ENCODE measurements around the gene CD22. TPM values are rescaled to one million over a fixed set of nuclear protein-coding genes. Genes with fewer than 3 reads are reported as not detected.

The CD22 gene
- polyA plus RNA-seq, 2 donors = 0.71 to 1.2 TPM

DNA sequence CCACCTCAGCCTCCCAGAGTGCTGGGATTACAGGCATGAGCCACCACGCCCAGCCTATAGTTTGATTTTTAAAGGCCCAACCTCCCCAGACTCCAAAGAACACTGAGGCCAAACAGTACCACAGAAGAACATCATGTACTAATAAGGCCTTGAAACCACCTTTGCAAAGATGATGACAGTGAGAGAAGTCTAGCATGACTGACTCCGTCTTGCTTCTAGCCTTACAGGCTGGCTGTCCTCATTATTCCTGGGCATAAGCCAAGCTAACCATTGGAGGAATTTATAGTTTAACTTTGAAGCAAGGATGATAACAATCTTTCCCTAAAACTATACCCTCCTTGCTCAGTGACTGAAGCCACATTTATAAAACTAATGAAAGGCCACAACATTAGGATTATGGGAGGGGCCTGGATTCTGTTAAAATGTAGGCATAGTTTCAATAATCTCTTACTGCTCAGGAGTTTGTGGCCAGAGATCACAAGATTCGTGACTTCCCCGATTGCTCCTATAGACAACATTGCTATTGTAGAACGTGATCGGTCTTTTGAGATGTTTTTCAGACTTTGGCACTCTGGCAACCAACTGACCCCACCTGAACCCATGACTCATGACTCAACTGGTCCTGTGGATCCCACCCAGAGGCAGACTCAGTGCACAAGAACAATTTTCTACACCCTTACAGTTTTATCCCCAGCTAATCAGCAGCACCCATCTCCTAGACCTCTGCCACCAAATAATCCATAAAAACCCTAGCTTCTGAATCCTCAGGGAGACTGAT lies 59.5 kb downstream of the CD22 start:
- H3K4me3 ChIP-seq (ENCODE audit: low read depth in 1 of 2, low read length in 2 of 2) = no peak overlapping the region
- no peaks in the 10 kb centered on the region for H3K4me1 ChIP-seq (ENCODE audit: control insufficient read depth in 2 of 2, insufficient read depth in 2 of 2, low read length in 1 of 2)
- no peaks in the 10 kb centered on the region for H3K27me3 ChIP-seq (ENCODE audit: control insufficient read depth in 1 of 2, insufficient read depth in 2 of 2, low read length in 2 of 2)
- H3K36me3 ChIP-seq (ENCODE audit: control insufficient read depth in 2 of 2, insufficient read depth in 2 of 2, low read length in 1 of 2) = no peaks in the 10 kb centered on the region
- 82 to 86% methylated on average over 6 of the region's 6 CpGs for WGBS, 2 donors
- H3K9me3 ChIP-seq (ENCODE audit: control insufficient read depth in 2 of 2, insufficient read depth in 1 of 2, low read depth in 1 of 2, low read length in 1 of 2) = no peaks in the 10 kb centered on the region
- H3K27ac ChIP-seq (ENCODE audit: low read depth in 2 of 2, low read length in 1 of 2) = no peak overlapping the region

DNA sequence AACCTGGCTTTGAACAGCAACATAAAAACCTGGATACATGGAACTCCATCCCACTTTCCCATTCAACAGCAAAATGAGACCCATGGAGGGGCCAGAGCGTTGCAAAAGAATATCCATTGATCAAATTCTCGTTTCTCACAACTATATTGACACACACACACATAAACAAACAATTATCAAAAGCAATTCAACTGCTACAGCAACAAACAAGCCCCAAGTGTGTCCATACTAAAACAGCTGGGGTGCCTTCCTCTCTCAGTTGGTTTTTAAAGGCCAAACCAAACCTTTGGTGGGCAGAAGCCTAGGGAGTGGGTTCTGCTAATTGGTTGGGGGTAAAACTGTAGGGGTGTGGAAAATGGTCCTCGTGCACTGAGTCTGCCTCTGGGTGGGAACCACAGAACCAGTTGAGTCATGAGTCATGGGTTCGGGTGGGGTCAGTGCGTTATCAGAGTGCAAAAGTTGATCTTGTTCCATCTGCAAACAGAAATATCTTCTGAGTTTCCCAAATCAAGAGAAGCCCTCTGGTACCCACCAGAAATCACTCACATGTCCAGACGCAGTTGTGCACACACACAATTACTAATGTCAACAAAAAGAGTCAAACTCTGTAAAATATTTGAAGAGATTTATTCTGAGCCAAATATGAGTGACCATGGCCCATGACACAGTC lies 60.3 kb downstream of the CD22 start:
- Histone ChIP-seq H3K36me3 (ENCODE audit: control insufficient read depth in 2 of 2, insufficient read depth in 2 of 2, low read length in 1 of 2) (no peaks in the 10 kb centered on the region), H3K9me3 (ENCODE audit: control insufficient read depth in 2 of 2, insufficient read depth in 1 of 2, low read depth in 1 of 2, low read length in 1 of 2) (no peaks in the 10 kb centered on the region), H3K4me1 (ENCODE audit: control insufficient read depth in 2 of 2, insufficient read depth in 2 of 2, low read length in 1 of 2) (no peaks in the 10 kb centered on the region), H3K4me3 (ENCODE audit: low read depth in 1 of 2, low read length in 2 of 2) (no peak overlapping the region), H3K27ac (ENCODE audit: low read depth in 2 of 2, low read length in 1 of 2) (no peak overlapping the region), H3K27me3 (ENCODE audit: control insufficient read depth in 1 of 2, insufficient read depth in 2 of 2, low read length in 2 of 2) (no peaks in the 10 kb centered on the region)
- 54 to 59% methylated on average over 6 of the region's 6 CpGs for WGBS, 2 donors

DNA sequence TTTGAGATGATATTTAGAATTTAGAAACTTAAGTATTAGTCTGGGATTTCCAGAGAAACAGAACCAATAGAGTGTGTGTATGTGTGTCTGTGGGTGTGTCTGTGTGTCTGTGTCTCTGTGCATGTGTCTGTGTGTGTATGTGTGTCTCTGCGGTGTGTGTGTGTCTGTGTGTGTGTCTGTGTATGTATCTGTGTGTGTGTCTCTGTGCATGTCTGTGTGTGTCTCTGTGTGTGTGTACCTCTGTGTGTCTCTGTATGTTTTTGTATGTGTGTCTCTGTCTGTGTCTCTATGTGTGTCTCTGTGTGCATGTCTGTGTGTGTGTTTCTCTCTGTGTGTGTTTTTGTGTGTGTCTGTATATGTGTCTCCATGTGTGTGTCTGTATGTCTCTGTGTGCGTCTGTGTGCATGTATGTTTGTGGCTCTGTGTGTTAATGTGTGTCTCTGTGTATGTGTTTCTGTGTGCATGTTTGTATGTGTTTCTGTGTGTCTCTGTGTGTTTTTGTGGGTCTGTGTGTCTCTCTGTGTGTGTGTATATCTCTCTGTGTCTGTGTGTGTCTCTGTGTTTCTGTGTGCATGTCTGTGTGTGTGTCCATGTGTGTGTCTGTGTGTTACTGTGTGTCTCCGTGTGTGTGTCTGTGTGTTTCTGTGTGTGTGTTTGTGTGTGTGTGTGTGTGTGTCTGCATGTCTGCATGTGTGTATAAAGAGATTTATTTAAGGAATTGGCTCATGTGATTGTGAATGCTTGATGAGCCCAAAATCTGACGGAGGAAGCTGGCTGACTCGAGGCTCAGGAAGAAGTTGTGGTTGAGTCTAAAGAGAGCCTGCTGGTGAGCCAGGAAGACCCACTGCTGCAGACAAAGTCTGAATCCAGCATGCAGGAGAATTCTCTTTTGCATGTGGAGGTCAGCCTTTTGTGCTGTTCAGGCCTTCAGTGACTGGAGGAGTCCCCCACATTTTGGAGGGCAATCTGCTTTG lies 64.0 kb downstream of the CD22 start:
- Histone ChIP-seq H3K36me3 (ENCODE audit: control insufficient read depth in 2 of 2, insufficient read depth in 2 of 2, low read length in 1 of 2) (no peaks in the 10 kb centered on the region), H3K4me1 (ENCODE audit: control insufficient read depth in 2 of 2, insufficient read depth in 2 of 2, low read length in 1 of 2) (no peaks in the 10 kb centered on the region), H3K27ac (ENCODE audit: low read depth in 2 of 2, low read length in 1 of 2) (no peak overlapping the region), H3K9me3 (ENCODE audit: control insufficient read depth in 2 of 2, insufficient read depth in 1 of 2, low read depth in 1 of 2, low read length in 1 of 2) (no peaks in the 10 kb centered on the region), H3K27me3 (ENCODE audit: control insufficient read depth in 1 of 2, insufficient read depth in 2 of 2, low read length in 2 of 2) (no peaks in the 10 kb centered on the region), H3K4me3 (ENCODE audit: low read depth in 1 of 2, low read length in 2 of 2) (no peak overlapping the region)
- WGBS, 2 donors = 65 to 76% methylated on average over 5 of the region's 5 CpGs

DNA sequence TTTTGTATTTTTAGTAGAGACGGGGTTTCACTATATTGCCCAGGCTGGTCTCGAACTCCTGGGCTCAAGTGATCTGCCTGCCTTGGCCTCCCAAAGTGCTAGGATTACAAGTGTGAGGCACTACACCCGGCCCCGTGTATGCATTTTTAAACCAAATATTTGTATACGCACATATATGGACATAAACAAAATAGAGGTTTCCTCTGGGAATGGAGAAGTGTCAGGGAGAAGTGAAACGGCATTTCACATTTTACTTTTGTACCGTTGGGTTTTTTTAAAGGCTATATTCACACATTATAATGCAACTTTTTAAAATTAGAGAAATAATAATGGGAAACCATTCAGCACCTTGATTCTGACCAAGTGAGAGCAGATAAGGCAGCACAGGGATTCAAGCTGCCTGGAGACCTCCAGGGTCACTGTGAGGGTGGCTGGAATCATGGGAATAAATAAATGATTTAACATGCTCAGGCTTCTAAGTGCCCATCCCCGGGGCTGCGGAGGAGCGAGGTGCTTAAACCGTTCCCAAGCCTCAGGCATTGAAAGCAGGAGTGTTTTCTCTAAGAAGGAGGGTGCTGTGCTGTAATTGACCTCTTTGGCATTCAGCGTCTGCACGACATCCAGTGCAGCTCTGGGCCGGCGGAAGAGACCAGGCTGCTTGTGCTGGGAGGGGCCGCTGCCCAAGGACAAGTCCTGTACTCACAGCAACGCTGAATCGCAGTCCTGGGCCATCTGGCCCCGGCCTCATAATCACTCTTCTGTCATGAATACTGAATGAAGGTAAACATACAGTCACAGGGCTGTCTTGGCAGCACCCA lies 66.6 kb downstream of the CD22 start:
- Histone ChIP-seq H3K36me3 (ENCODE audit: control insufficient read depth in 2 of 2, insufficient read depth in 2 of 2, low read length in 1 of 2) (no peaks in the 10 kb centered on the region), H3K4me3 (ENCODE audit: low read depth in 1 of 2, low read length in 2 of 2) (no peak overlapping the region), H3K4me1 (ENCODE audit: control insufficient read depth in 2 of 2, insufficient read depth in 2 of 2, low read length in 1 of 2) (no peaks in the 10 kb centered on the region), H3K27me3 (ENCODE audit: control insufficient read depth in 1 of 2, insufficient read depth in 2 of 2, low read length in 2 of 2) (no peaks in the 10 kb centered on the region), H3K27ac (ENCODE audit: low read depth in 2 of 2, low read length in 1 of 2) (no peak overlapping the region), H3K9me3 (ENCODE audit: control insufficient read depth in 2 of 2, insufficient read depth in 1 of 2, low read depth in 1 of 2, low read length in 1 of 2) (no peaks in the 10 kb centered on the region)
- 38% methylated on average over 19 of the region's 19 CpGs for WGBS, 2 donors

- Histone ChIP-seq H3K4me3 (ENCODE audit: low read depth in 1 of 2, low read length in 2 of 2) (no peak overlapping the region), H3K36me3 (ENCODE audit: control insufficient read depth in 2 of 2, insufficient read depth in 2 of 2, low read length in 1 of 2) (no peaks in the 10 kb centered on the region), H3K27ac (ENCODE audit: low read depth in 2 of 2, low read length in 1 of 2) (no peak overlapping the region), H3K27me3 (ENCODE audit: control insufficient read depth in 1 of 2, insufficient read depth in 2 of 2, low read length in 2 of 2) (no peaks in the 10 kb centered on the region), H3K4me1 (ENCODE audit: control insufficient read depth in 2 of 2, insufficient read depth in 2 of 2, low read length in 1 of 2) (no peaks in the 10 kb centered on the region), H3K9me3 (ENCODE audit: control insufficient read depth in 2 of 2, insufficient read depth in 1 of 2, low read depth in 1 of 2, low read length in 1 of 2) (no peaks in the 10 kb centered on the region)
- WGBS, 2 donors = 87 to 88% methylated on average over 14 of the region's 14 CpGs
These were observed 67.4 kb downstream of the CD22 start for GRCh38 chr19:35396240-35396885.

Other genes starting within 250 kb of the CD22 start
- gene FXYD3, start 213.4 kb upstream of the CD22 start, polyA plus RNA-seq = 100 to 1,000 TPM; 630 to 697 TPM
- 1 to 10 TPM; 6.5 to 10.0 TPM for gene LGI4, start 194.1 kb upstream of the CD22 start, polyA plus RNA-seq
- gene FXYD1, start 190.4 kb upstream of the CD22 start, polyA plus RNA-seq = 10 to 100 TPM; 13.2 to 21.4 TPM
- under 1 TPM; 0.09 to 0.14 TPM for gene FXYD7, start 185.9 kb upstream of the CD22 start, polyA plus RNA-seq
- gene FXYD5, start 174.5 kb upstream of the CD22 start, polyA plus RNA-seq = 10 to 100 TPM; 33.5 to 94.9 TPM
- gene FAM187B, start 100.4 kb upstream of the CD22 start, polyA plus RNA-seq = under 1 TPM in 1 of 2 donors, not detected in 1; 0.08 TPM
- 10 to 100 TPM; 39.0 to 63.5 TPM for gene LSR, start 80.2 kb upstream of the CD22 start, polyA plus RNA-seq
- 10 to 100 TPM; 74.7 to 97.6 TPM for gene USF2, start 60.2 kb upstream of the CD22 start, polyA plus RNA-seq
- under 1 TPM in 1 of 2 donors, not detected in 1; 0.08 TPM for gene HAMP, start 46.7 kb upstream of the CD22 start, polyA plus RNA-seq
- not detected for gene MAG, start 37.0 kb upstream of the CD22 start, polyA plus RNA-seq
- not detected for gene FFAR1, start 18.7 kb downstream of the CD22 start, polyA plus RNA-seq
- not detected for gene FFAR3, start 29.3 kb downstream of the CD22 start, polyA plus RNA-seq
- not detected for gene GPR42, start 41.9 kb downstream of the CD22 start, polyA plus RNA-seq
- 1 to 10 TPM in 1 of 2 donors, under 1 TPM in 1; 0.59 to 1.4 TPM for gene FFAR2, start 119.1 kb downstream of the CD22 start, polyA plus RNA-seq
- 100 to 1,000 TPM; 109 to 238 TPM for gene KRTDAP, start 161.3 kb downstream of the CD22 start, polyA plus RNA-seq
- gene DMKN, start 184.5 kb downstream of the CD22 start, polyA plus RNA-seq = 100 to 1,000 TPM; 223 to 315 TPM
- 1,000 to 10,000 TPM in 1 of 2 donors, 100 to 1,000 TPM in 1; 453 to 1,191 TPM for gene SBSN, start 199.1 kb downstream of the CD22 start, polyA plus RNA-seq
- not detected for gene GAPDHS, start 204.3 kb downstream of the CD22 start, polyA plus RNA-seq
- gene TMEM147, start 216.4 kb downstream of the CD22 start, polyA plus RNA-seq = 100 to 1,000 TPM in 1 of 2 donors, 10 to 100 TPM in 1; 61.7 to 145 TPM
- gene ATP4A, start 234.5 kb downstream of the CD22 start, polyA plus RNA-seq = under 1 TPM; 0.02 to 0.12 TPM